Measurements from ENCODE around the gene KCNG1. TPM values are rescaled to one million over a fixed set of nuclear protein-coding genes. Genes with fewer than 3 reads are reported as not detected.
"Not testable (repeated sequence)": the region's sequence is repeated elsewhere in the genome, so short reads cannot be mapped to it uniquely, and the experiment has no call there.

Gene KCNG1
- 1 to 10 TPM in 1 of 10 donors, under 1 TPM in 9; 0.08 to 2.0 (median 0.29) TPM for polyA plus RNA-seq (ENCODE audit: insufficient read length in 10 of 10)
- long read RNA-seq, donor 1, result 0 reads
- long read RNA-seq, donor 2, result 0 reads
- long read RNA-seq, donor 3, result 0 reads
- long read RNA-seq, donor 4, result 0 reads
- long read RNA-seq, donor 5, result 0 reads
- long read RNA-seq, donor 6, result 0 reads
- long read RNA-seq, donor 7, result 0 reads
- long read RNA-seq, donor 8, result 0 reads
- long read RNA-seq, donor 9, result 0 reads

GRCh38 chr20:51022803-51023616 lies at the start of gene KCNG1:
Gene KCNG1 (minus strand): TSS chr20:51023107. CDS start chr20:51010338, 12,769 bp downstream.
- DNase-seq, result peak; percentile 71 to 87 (median 73)

DNA sequence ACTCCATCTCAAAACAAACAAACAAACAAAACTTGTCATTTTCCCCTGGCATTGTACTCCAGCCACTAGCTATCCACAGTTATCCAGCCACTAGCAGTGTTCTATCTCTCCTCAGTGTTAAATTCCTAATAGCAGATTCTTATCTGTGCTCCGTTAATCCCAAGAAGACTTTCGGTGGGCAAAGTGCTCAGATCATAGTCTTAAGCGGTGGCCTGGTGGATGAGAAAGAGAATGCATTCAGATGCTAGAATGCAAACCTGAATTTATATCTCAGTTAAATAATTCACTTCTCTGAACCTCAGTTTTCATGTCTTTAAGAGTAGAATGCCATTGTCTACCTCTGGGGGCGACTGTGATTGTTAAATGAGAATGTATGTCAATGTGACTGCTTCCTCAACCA lies 47.7 kb upstream of the KCNG1 start:
- no peak for DNase-seq

DNA sequence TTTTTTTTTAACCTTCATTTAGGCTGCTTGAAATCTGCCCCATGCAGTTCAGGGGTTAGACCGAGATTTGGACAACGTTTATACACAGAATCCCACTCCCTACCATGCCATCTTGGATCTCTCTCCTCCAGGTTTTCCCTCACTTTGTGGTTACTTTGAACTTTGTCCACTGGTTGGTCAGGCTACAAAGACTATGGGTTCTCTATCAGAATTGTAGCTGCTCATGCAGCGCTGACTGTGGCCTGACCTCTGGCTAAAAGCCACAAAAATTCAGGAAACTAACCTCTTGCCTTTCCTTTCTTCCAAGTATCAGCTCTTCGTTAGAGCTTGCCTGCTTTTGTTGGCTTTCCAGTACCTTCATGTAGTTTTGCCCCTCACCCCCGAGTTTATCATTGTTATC lies 44.9 kb upstream of the KCNG1 start:
- DNase-seq, result no peak

GRCh38 chr20:51065615-51066014 lies 42.7 kb upstream of the KCNG1 start:
- no peak for DNase-seq

DNA sequence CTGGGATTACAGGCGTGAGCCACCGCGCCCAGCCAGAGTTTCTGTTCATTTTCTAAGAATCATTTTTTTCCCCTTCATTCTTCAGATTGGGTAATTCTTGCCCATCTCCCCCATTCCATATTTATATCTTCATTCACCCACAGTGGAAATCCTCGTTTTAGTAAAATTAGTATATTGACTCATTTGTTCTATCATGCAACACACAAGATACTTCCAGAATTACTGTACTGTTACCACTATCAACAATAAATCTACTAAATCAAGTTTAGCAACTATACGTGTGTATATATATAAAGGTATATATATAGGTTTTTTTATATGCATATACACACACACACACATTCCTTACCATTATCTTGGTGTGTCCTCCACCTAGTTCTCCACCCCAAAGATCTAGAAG lies 41.2 kb upstream of the KCNG1 start:
- DNase-seq, result no peak

GRCh38 chr20:51062065-51062464 lies 39.2 kb upstream of the KCNG1 start:
- DNase-seq, result no peak

DNA sequence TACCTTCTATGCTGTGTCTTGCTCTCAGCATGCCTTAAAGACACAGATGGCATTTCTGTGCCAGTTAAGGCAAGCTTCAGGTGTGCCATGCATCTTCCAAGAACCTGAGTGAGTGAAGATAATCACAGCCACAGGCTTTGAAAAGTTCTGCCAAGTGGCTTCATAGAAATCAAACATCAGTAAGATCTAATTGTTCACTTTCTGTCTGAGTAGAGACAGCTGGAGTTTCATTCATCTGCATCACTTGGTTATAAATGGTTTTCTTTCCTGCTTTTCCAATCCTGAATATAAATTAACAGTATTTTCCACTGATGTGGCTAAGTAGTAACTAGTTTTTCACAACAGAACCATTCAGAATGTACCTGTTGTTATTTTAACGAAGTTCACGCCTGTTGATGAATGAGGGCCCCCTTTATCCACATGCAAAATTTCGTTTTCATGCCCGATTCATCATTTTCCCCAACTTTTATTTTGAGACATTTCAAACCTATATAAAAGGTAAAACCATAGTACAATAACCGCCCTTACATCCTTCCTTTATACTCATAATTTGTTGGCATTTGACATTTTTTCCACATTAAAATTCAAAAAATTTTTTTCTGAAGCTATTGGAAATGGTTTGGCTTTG lies 38.6 kb upstream of the KCNG1 start:
- no peak for DNase-seq

DNA sequence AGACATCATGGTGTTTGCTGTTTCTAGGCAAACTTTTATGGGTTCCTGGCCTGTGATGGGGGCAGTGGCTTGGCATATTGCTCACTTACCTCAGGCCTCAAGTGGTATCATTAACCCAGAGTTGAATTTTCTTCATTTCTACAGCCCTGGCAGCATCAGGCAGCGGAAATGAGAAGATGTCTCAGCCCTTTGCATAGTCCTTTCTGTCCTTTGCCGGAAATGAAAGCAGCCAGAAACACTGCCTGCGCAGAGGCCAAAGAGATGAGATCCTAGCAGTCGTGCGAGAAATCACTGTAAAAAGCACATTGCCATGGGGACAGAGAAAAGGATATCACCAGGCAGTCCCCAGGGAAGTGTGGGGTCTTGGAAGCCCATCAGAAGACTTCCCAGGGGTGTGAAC lies 37.4 kb upstream of the KCNG1 start:
- DNase-seq, result no peak

DNA sequence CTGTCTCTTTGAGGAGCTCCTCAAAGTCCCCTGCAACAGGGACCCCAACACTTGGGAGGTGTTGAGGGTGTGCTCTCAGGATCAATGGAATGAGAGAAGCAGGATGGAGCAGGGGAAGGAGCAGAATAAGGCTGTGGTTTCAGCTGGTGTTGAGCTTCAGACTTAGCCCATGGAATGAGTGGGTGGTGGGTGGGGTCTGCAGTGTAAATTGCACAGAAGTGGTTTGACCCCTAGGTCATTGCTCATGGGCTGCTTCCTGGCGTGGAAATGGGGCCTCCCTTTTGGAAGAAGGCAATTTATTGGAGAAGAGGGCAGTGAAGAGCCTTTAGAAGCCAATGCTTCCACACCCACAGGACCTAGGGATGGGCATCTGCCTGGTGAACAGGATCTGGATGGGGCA lies 37.0 kb upstream of the KCNG1 start:
- DNase-seq, result no peak

DNA sequence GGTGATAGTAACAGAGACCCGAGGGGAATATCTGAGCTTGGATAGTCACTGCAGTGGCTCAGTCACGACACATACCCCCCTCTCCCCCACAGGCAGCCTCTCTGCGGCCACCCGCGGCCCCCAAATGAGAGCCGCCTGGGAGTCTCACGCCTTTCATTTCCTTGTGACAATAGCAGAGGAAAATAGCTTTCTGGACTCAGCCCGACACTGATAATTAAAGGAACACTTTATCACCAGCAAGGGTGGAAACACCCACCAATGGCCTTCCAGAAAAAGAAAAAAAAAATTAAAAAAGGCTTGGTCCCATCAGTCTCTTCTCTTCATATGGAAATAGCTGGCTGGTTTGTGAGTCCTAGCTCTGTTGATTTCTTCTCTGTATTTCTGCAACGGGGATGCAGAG lies 35.1 kb upstream of the KCNG1 start:
- DNase-seq, result no peak

- DNase-seq, result no peak
Observed at GRCh38 chr20:51054233-51054632, 31.3 kb upstream of the KCNG1 start.

GRCh38 chr20:51050531-51051075 lies 27.7 kb upstream of the KCNG1 start:
- no peak for DNase-seq

- no peak for DNase-seq
Observed at GRCh38 chr20:51046021-51046985, 23.4 kb upstream of the KCNG1 start.

DNA sequence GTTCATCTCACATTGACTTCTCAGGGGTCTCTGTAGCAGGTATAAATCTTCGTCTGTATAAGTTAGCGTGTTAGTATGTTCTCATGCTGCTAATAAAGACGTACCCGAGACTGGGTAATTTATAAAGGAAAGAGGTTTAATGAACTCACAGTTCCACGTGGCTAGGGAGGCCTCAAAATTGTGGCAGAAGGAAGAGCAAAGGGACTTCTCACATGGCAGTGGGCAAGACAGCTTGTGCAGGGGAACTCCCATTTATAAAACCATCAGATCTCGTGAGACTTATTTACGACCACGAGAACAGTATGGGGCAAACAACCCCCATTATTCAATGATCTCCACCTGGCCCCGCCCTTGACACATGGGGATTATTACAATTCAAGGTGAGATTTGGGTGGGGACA lies 22.6 kb upstream of the KCNG1 start:
- not testable (repeated sequence) for DNase-seq

DNA sequence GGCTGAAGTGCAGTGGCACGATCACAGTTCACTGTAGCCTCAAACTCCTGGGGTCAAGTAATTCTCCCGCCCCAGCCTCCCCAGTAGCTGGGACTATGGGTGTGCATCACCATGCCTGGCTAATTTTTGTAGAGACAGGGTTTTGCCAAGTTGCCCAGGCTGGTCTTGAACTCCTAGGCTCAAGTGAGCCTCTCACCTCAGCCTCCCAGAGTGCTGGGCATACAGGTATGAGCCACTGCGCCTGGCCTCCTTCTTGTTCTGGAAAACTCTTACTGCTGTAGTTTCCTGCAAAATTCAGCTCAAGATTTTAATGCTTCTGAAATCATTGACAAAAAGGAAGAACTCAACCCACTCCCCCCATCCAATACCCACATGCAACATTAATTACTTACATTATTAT lies 21.9 kb upstream of the KCNG1 start:
- DNase-seq, result no peak

DNA sequence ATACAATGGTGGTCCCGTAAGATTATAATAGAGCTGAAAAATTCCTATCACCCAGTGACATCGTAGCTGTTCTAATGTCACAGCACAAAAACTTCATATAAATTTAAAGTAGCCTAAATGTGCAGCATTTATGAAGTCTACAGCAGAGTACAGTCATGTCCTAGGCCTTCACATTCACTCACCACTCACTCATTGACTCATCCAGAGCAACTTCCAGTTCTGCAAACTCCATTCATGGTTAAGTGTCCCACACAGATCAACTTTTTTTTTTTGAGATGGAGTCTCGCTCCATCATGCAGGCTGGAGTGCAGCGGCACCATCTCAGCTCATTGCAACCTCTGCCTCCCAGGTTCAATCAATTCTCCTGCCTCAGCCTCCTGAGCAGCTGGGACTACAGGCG lies 20.9 kb upstream of the KCNG1 start:
- peak in 1 of 3 donors; percentile 54 for DNase-seq

DNA sequence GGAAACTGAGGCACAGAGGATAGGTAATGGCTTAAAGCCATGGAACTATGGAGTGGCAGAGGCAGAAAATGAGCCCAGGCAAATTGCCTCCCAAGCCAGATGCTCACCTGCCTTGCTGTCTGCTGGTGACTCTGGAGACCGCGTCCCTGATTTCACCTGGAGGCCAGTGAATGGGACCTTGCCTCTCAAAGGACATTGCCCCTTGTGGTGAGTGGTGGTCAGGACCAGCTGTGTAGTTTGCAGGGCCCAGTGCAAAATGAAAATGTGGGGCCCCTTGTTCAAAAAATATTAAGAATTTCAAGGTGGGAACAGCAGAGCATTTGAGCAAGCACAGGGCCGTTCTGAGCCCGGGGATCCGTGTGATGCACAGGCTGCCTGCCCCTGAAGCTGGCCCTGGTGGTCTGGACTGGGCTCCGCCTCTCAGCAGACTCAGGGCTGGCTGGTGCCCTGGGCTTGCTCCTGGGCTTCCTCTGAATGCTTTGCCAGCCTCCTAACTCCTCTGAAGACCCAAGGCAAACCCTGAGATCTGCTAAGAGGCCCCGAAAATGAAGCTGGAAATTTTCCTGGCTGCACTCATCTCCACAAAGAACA lies 19.8 kb upstream of the KCNG1 start:
- no peak for DNase-seq

GRCh38 chr20:51042064-51042463 lies 19.2 kb upstream of the KCNG1 start:
- no peak for DNase-seq

DNA sequence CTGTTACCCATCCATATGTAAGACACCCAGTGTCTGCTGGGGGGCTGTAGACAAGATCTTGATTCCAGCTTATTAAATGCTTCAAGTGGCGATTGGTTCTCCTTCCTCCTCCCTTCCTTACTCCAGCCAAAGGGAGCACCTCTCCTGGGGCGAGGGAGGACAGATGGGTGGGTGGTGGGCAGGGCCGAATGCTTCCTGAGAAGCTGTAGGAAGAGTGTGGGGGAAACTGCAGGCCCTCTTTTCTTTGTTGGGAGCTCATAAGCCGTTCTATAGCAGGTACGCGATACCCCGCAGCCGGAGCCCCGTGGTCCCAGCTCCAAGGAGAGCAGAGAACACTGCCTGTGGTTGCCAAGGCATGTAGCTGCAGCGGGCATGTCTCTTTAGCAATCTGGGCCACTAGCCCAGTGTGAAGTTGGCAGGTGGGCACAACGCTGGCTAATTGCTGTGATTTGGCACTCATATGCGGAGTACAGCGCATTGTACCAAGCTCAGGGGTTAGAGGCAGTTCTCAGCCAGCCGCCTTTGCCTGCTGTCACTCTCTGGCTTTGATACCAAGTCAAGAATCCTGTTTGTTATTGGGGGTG lies 14.7 kb upstream of the KCNG1 start:
- DNase-seq, result no peak

- DNase-seq, result no peak
Observed at GRCh38 chr20:51036827-51037531, 14.1 kb upstream of the KCNG1 start.

All from muscle of back (tissue), 13 donors.